LHCN-M2 (cell line): ENCODE measurements around the gene TRPM3. TPM values are rescaled to one million over a fixed set of nuclear protein-coding genes. Genes with fewer than 3 reads are reported as not detected.
A peak's percentile ranks its signal among the peaks of the same experiment; 100 is the strongest.

Source experiments
- DNase-seq: peaks from one replicate; pipeline ENCODE4 v3.0.0-alpha.2; 2012; ENCODE audit warnings: low read depth
- total RNA-seq: library from RNA; depleted of rRNA; stranded (reverse); fragments of >200 nt; gene quantifications from 2 replicates; pipeline ENCODE4 v1.2.3, GENCODE V29; 2014

TRPM3 gene
- total RNA-seq, 1 experiment from 2014 or later = 3.4 TPM

DNA sequence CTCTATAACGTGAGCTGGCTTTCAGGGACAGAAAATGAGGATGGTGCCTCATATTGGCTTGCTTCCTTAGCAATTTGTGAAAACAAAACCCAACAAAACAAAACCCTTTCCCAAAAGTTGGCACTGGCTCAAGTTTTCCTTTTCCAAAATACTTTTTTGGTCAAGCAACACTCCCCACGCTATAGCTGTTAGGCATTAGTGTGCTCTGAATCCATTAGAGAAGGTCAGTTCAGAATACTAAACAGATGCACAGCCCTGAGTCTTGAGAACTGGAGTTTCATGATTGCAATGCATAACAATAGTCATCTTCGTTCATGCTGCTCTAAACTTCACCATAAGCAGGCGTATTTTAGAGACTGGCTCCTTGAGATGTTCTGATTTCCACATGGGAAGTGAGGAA is 534.9 kb downstream of the TRPM3 start:
- no peak for DNase-seq

DNA sequence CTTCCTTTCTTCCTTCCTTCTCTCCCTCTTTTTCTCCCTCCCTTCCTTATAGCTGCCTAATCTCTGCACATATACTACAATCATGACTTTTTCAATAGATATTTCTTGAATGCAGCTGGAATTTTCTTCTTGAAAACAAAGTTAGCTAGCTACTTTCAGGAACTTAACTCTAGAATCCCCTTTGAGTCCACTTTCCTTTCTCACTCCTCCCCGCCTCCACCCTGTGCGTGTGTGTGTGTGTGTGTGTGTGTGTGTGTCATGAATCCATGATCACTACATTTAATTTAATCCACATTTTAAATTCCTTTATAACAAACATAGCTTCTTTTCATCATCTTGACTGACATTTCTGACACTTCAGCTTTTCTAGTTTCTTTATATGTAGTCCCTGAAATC is 539.5 kb downstream of the TRPM3 start:
- no peak for DNase-seq

DNA sequence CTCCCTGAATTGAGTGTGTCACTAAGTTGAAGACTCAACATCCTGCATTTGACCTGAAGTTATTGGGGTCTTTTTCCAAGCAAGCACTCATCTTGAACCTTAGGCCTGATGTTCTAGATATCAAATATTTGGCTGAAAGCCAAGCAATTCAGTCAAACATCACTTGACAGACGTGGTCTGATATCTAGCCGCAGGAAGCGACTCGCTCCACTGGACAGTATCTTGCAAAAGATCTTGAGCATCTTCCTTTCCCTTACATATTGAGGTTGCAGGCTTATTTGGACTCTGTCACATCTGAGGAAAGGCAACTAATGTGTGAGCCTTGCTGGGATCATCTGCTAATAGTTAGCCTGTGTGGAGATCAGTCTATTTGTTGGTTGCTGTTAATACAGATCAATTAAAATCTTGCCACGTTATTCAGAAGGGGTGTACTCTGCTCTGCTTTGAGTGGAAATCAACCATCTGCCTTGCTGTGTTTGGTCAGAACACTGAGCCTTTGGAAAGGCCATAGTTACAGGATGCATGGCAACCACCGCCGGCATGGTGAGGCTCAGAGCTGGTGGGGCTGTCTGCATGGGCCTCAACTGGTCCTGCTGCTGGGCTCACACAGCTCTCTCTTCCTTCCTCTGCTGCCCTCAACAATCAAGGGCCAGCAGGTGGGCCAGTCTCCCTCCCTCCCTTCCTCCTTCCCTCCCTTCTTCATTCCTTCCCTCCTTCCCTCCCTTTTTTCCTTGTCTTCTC is 540.0 kb downstream of the TRPM3 start:
- no peak for DNase-seq

DNA sequence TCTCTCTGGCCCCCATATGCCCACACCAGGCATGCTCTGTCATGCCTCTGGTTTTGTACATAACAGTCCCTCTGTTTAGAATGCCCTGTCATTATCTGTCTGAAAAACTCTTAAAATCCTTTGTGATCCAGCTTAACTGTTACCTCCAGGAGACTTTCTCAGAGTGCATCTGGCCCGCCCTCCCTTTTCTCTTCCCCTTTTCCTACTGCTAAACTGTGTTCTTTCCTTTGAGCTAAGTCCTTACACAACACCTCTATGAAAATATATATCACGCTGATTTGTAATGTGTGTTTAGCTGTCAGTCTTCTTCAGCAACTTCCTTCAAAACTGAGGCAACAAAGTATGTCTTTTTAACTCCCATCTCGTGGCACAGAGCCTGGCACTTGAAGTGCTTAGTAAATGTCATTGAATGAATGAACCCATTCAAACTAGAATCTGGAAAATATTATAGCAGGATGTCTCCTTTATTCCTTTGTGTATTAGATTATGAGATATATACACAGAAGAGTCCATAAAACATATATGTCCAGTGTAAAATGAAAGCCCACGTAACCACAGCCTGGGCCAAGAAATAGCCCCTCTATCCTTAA is 540.7 kb downstream of the TRPM3 start:
- no peak for DNase-seq

DNA sequence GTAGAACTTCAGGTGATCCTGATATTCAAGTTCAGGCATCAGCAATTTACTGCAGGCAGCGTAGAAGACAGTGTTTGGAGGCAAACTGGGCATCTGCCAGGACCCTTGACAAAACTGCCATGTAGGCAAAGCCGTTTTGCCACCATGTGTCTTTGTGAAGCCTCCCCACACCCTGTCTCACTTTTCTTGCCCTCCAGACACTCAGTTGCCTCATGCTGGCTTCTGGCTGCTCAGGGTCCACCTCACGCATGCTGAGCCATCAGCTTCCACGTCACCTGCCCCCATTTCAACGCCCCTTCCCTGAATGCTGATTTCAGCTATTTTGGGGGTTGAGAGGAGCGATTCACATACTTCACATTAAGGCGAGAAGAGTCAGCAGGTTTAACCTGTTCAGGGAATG is 541.7 kb downstream of the TRPM3 start:
- DNase-seq = no peak

- DNase-seq = no peak
Observed at GRCh38 chr9:70578720-70579119, 542.7 kb downstream of the TRPM3 start.

DNA sequence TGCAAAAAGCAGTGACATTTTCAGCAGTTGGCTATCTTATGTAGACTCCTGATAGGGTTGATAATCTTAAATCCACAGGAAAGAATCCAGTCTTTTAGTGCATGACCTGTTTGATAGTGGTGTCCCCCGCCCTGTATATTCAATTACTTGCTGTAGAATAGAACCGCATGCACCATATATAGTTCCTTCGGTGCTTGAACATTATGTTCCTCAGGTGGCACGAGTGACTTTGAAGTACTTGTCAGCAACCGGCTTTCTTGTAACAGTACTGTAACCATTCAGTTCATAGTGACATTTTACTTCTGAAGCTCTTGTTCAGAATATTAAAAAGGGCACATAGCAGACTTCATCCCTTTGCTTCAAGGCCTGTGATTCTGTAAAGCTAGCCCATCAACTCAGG is 543.8 kb downstream of the TRPM3 start:
- DNase-seq = no peak

GRCh38 chr9:70576116-70576515 is 545.3 kb downstream of the TRPM3 start:
- no peak for DNase-seq

- DNase-seq = peak; percentile 24
Observed at GRCh38 chr9:70574151-70574837, 547.1 kb downstream of the TRPM3 start.

DNA sequence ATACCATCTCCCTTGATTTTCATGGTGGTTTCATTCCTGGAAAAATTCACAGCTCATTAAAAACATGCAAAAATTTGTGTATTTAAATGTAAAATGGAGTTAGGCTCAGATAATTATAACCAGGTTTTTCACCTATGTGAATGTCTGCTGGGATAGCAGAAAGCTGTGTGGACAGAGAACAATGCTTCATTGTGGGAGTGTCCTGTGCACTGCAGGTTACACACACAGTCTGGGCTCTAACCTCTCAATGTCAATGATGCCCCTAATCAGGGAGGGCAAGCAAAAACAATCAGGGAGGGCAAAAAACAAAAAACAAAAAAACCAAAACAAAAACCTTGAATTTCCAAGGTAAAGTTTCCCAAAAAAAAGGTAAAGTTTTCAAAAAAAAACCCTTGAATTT is 548.1 kb downstream of the TRPM3 start:
- no peak for DNase-seq

GRCh38 chr9:70571258-70571657 is 550.2 kb downstream of the TRPM3 start:
- no peak for DNase-seq

DNA sequence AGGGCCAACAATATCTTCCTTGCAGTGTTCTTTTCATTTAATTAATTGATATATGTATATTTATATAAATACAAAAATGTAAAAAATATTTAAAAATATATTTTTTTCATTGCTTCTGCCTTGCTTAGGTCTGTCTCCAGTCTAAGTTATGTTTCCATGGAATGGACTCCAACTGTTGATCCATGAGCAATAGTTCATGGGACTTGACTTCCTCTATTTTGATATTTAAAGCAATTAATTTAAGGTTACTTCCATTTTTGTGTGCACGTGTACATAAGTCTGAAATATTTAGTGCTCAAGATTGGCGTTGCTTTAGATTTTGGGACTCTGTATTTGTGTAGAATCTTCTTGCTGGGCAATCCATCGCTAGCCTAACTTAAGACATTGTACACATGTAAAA is 551.6 kb downstream of the TRPM3 start:
- DNase-seq = no peak

GRCh38 chr9:70569070-70569772 is 552.2 kb downstream of the TRPM3 start:
- DNase-seq = peak; percentile 52

DNA sequence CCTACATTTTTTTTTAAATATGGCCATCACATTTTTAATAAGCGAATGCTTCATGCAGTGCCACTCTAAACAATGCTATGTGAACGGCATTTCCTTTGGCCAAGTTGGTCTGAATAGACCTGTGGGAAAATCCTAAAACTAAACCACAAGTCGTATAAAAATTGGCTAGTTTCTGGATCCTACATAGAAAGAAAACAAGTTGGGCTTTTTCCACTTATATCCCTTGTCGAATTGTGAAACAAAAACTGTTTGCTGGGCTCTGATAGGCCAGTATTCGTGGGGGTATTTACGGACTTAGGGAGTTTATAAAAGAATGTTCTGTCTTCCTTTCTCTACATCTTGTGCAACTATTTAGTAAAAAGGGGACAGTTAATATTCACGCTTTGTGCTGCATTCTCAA is 553.9 kb downstream of the TRPM3 start:
- no peak for DNase-seq

GRCh38 chr9:70566751-70567150 is 554.7 kb downstream of the TRPM3 start:
- DNase-seq = no peak

DNA sequence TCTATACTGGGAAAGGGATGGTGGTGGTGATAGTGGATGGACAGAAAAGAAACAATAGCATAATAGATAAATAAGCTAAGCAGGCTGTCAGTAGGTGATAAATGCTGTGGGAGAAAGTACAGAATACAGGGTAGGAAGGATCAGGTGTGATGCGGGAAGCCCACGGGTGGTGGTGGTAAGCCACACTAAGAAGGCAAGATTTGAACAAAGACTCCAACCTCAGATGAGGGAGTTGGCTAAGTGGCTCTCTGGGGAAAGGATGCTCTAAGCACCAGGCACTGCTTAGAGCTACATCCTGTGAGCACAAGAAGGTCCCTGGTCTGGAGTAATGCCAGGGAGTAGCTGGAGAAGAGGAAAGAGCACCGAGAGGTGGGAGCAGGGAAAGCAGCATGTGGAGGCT is 555.4 kb downstream of the TRPM3 start:
- DNase-seq = no peak

DNA sequence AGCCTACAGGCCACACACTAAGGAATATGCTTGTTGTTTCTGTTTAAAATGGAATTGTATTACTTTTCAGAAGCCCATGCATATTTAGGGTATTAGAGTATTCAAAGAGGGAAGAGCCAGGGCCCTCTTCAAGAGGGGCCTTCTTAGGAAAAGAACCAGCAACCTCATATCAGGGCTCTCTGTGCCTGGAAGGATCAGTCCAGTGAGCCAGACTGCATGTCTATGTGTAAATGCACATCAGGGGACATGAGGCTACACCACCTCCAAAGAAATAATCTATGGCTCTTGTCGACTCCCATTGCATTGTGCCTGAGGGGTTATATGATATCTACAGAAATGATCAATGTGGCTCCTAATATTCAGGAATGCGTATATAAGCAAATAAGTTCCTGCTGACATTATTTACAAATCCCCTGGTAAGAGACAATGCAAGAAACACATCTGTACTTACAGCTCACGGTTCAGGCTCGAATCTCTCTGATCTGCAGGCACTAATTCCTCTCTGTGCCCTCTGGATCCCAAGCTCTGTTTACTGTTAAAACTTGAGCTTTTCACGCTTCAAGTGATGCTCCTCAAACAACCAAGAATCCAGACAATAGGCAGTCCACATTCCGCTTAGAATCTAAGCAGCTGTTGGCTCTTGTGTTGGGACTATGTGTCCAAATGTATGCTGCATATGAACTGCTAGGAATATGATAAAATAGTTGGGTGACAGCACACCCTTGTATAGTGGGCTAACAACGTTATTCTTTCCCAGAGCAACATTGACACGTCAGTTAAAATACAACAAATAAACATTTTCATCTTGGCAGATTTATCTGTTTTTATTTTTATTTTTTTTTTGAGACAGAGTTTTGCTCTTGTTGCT is 556.7 kb downstream of the TRPM3 start:
- DNase-seq = no peak

DNA sequence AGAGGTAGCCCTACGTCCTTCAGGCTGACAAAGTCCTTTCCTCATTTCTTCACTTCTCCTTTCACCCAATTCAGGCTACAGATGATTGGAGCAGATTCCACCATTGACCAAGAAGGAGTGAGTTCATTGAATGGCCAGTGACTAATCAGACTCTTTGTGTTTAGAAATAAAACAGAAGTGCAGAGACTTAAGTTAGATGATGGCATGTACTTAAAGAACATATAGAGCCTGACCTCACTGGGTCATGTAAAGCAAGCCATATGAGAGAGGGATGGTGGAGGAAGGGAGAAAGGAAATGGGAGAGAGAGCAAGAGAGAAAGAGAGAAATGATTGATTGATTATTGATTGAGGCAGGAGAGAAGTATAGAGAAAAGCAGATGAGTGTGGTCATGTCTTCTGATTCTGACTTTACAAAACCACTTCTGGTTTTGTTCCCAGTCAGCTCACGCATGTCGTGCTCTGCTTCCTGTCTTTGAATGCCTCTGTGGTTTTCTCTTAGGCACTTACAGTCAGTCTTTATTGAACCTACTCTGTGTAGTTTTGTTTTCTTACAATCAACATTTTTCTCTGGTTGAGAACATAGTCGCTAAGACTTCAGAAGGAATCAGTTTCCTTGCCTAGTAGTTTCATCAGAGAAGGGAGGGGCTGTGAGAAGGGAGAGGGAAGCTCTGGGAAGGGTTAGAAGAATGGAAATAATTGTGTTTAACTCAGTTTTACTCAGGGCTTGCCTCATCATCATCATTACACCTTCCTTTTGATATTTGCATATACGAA is 557.8 kb downstream of the TRPM3 start:
- peak; percentile 58 for DNase-seq

DNA sequence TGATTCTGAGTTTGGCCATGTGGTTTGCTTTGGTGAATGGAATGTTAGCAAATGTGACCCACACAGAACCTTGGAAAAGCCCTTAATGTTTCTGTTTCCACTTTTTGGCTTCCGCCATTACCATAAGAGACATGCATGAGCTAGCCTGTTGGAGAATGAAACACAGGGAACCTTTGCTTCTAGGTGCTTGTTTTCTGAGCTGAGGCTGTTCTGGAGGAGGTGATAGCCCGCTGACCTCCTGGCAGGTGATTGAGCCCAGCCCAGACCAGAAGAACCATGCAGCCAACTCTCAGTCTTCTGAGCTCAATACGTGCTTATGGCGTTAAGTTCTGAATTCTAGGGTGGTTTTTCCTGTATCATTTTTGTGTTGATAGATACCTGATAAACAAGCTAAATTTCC is 558.4 kb downstream of the TRPM3 start:
- no peak for DNase-seq

GRCh38 chr9:70561786-70562395 is 559.5 kb downstream of the TRPM3 start:
- peak; percentile 10 for DNase-seq
